Measurements from ENCODE around the gene SRSF1.

Gene SRSF1

GRCh38 chr17:58010067-58010799 lies 3.2 kb upstream of the SRSF1 start:
- no peak for DNase-seq

GRCh38 chr17:58007781-58008706 lies 998 bp upstream of the SRSF1 start:
- DNase-seq, result no peak

- DNase-seq, result peak; percentile 42
Observed at GRCh38 chr17:58006560-58006923, 504 bp downstream of the SRSF1 start.

GRCh38 chr17:58005728-58006559 lies 1.1 kb downstream of the SRSF1 start:
- no peak for DNase-seq

- DNase-seq, result no peak
Observed at GRCh38 chr17:58005031-58005727, 1.9 kb downstream of the SRSF1 start.

GRCh38 chr17:58004060-58004459 lies 3.0 kb downstream of the SRSF1 start:
- DNase-seq, result no peak

- no peak for DNase-seq
Observed at GRCh38 chr17:58002973-58003372, 4.1 kb downstream of the SRSF1 start.

GRCh38 chr17:58002154-58002948 lies 4.7 kb downstream of the SRSF1 start:
- no peak for DNase-seq

- DNase-seq, result no peak
Observed at GRCh38 chr17:58001461-58002124, 5.5 kb downstream of the SRSF1 start.

- no peak for DNase-seq
Observed at GRCh38 chr17:57999496-58000017, 7.5 kb downstream of the SRSF1 start.

GRCh38 chr17:57999010-57999495 lies 8.0 kb downstream of the SRSF1 start:
- no peak for DNase-seq

GRCh38 chr17:57997085-57997809 lies 9.8 kb downstream of the SRSF1 start:
- no peak for DNase-seq

- DNase-seq, result peak; percentile 40
Observed at GRCh38 chr17:57995076-57995956, 11.7 kb downstream of the SRSF1 start.

GRCh38 chr17:57994436-57994835 lies 12.6 kb downstream of the SRSF1 start:
- DNase-seq, result no peak

GRCh38 chr17:57993471-57994365 lies 13.3 kb downstream of the SRSF1 start:
- no peak for DNase-seq

GRCh38 chr17:57991537-57991936 lies 15.5 kb downstream of the SRSF1 start:
- no peak for DNase-seq

- no peak for DNase-seq
Observed at GRCh38 chr17:57990037-57990436, 17.0 kb downstream of the SRSF1 start.

Data from activated gamma-delta T cell treated with Interleukin-2 at 50 U/mL for 16 hours (primary cell).